IMR-90 (cell line): Measurements from ENCODE around the gene DACT2. TPM values are rescaled to one million over a fixed set of nuclear protein-coding genes. Genes with fewer than 3 reads are reported as not detected.

Experiments used
- ATAC-seq: fragments of 200-7000 bp; cut with Tn5 transposase; 2 replicates; pipeline ENCODE4 v1.9.1; 2020; ENCODE audit warnings: low read depth, mild to moderate bottlenecking, moderate library complexity
- BruUV-seq: library from RNA; stranded (reverse); fragments of 400-500 nt; replicated peaks from 2 replicates; lab custom pipeline; 2021; lab: Mats Ljungman, UMichigan
- CTCF ChIA-PET: fragments of 300-600 bp; formaldehyde crosslinking; extraction: SDS; loops from one replicate; lab custom pipeline; 2021; ENCODE audit warnings: antibody characterized with exemption; lab: Yijun Ruan, JAX
- POLR2A ChIA-PET: fragments of 300-600 bp; sonication (Branson Sonifier 250); formaldehyde crosslinking; loops from one replicate; lab custom pipeline; 2022; ENCODE audit warnings: antibody characterized with exemption; ENCODE audit not compliant: unreplicated experiment; lab: Charles Lee
- DNase-seq: peaks from one replicate; pipeline ENCODE4 v3.0.0; 2013
- H2AFZ ChIP-seq: replicated peaks from 2 replicates; pipeline ENCODE3; 2013; ENCODE audit warnings: low read length, mild to moderate bottlenecking; ENCODE audit not compliant: poor library complexity
- H2AK5ac ChIP-seq: 2 replicates; pipeline ENCODE4 v1.6.1; 2013; ENCODE audit warnings: low read depth, low read length, inconsistent platforms
- H2AK9ac ChIP-seq: replicated peaks from 2 replicates; pipeline ENCODE3; 2013; ENCODE audit warnings: mild to moderate bottlenecking, low read depth, low read length, moderate library complexity; ENCODE audit not compliant: poor library complexity
- H2BK120ac ChIP-seq: 2 replicates; pipeline ENCODE4 v1.6.1; 2013; ENCODE audit warnings: low read depth, low read length, inconsistent platforms
- H2BK15ac ChIP-seq: 3 replicates; pipeline ENCODE4 v1.6.1; 2013; ENCODE audit warnings: low read depth, low read length, inconsistent platforms
- H2BK20ac ChIP-seq: 2 replicates; pipeline ENCODE4 v1.6.1; 2013; ENCODE audit warnings: low read depth, mild to moderate bottlenecking, inconsistent platforms, low read length, moderate library complexity
- H2BK5ac ChIP-seq: 2 replicates; pipeline ENCODE4 v1.6.1; 2013; ENCODE audit warnings: mild to moderate bottlenecking, low read depth, low read length, inconsistent platforms; ENCODE audit not compliant: poor library complexity, severe bottlenecking
- H3K14ac ChIP-seq: replicated peaks from 2 replicates; pipeline ENCODE4 v1.6.1; 2013; ENCODE audit warnings: low read depth, low read length, inconsistent platforms
- H3K18ac ChIP-seq: 2 replicates; pipeline ENCODE4 v1.6.1; 2013; ENCODE audit warnings: low read depth, low read length, control low read depth
- H3K23ac ChIP-seq: 2 replicates; pipeline ENCODE4 v1.6.1; 2013; ENCODE audit warnings: low read depth, low read length, inconsistent platforms
- H3K27ac ChIP-seq: 2 replicates; pipeline ENCODE4 v1.5.1; 2013; ENCODE audit warnings: mild to moderate bottlenecking, control low read depth, low read length; ENCODE audit not compliant: insufficient read depth
- H3K27me3 ChIP-seq: 2 replicates; pipeline ENCODE4 v1.6.1; 2013; ENCODE audit warnings: low read length; ENCODE audit not compliant: control insufficient read depth, insufficient read depth
- H3K36me3 ChIP-seq: 2 replicates; pipeline ENCODE4 v1.6.1; 2013; ENCODE audit warnings: low read length, mixed read lengths; ENCODE audit not compliant: control insufficient read depth, insufficient read depth
- H3K4ac ChIP-seq: 2 replicates; pipeline ENCODE4 v1.6.1; 2013; ENCODE audit warnings: low read depth, low read length, inconsistent platforms
- H3K4me1 ChIP-seq: 2 replicates; pipeline ENCODE4 v1.6.1; 2013; ENCODE audit warnings: low read length, mixed read lengths; ENCODE audit not compliant: control insufficient read depth, insufficient read depth
- H3K4me2 ChIP-seq: 2 replicates; pipeline ENCODE4 v1.6.1; 2013; ENCODE audit warnings: low read depth, mild to moderate bottlenecking, control low read depth, low read length, moderate library complexity
- H3K4me3 ChIP-seq: 2 replicates; pipeline ENCODE4 v1.5.1; 2013; ENCODE audit warnings: low read depth, mild to moderate bottlenecking, control low read depth, low read length, moderate library complexity; ENCODE audit not compliant: insufficient read depth
- H3K56ac ChIP-seq: 2 replicates; pipeline ENCODE4 v1.6.1; 2013; ENCODE audit warnings: low read length, inconsistent platforms; ENCODE audit not compliant: insufficient read depth; ENCODE audit errors: extremely low read depth
- H3K79me1 ChIP-seq, 2 experiments: 2 replicates each; pipeline ENCODE4 v1.6.1; 2013; ENCODE audit warnings: low read length in 2 of 2, inconsistent platforms in 1 of 2, low read depth in 1 of 2
- H3K9ac ChIP-seq: 2 replicates; pipeline ENCODE4 v1.6.1; 2013; ENCODE audit warnings: low read depth, low read length, control low read depth
- H3K9me1 ChIP-seq: 2 replicates; pipeline ENCODE4 v1.6.1; 2013; ENCODE audit warnings: low read length, inconsistent platforms; ENCODE audit not compliant: insufficient read depth
- H3K9me3 ChIP-seq: 2 replicates; pipeline ENCODE4 v1.6.1; 2013; ENCODE audit warnings: low read length; ENCODE audit not compliant: control insufficient read depth, insufficient read depth
- H4K20me1 ChIP-seq: 2 replicates; pipeline ENCODE4 v1.6.1; 2013; ENCODE audit warnings: low read length, inconsistent platforms; ENCODE audit not compliant: insufficient read depth
- H4K5ac ChIP-seq: 2 replicates; pipeline ENCODE4 v1.6.1; 2013; ENCODE audit warnings: mild to moderate bottlenecking, low read depth, low read length, control low read depth
- H4K8ac ChIP-seq, 2 experiments: 2 replicates each; pipeline ENCODE4 v1.6.1; 2013; ENCODE audit warnings: low read depth in 2 of 2, low read length in 2 of 2, control low read depth in 1 of 2, inconsistent platforms in 1 of 2
- H4K91ac ChIP-seq: 2 replicates; pipeline ENCODE4 v1.6.1; 2013; ENCODE audit warnings: low read depth, low read length, inconsistent platforms; ENCODE audit not compliant: insufficient read depth
- CHD1 ChIP-seq: IDR thresholded peaks from 2 replicates; pipeline ENCODE4 v1.6.1; 2012; ENCODE audit warnings: low read depth, low read length, improper control_type of control experiment
- FOS ChIP-seq: fragments of 150-350 bp; IDR thresholded peaks from 2 replicates; pipeline ENCODE4 v1.6.1; 2016; ENCODE audit warnings: low read depth, low read length
- MAFK ChIP-seq: IDR thresholded peaks from 2 replicates; pipeline ENCODE4 v1.6.1; 2012; ENCODE audit warnings: low read depth, low read length, improper control_type of control experiment
- MAZ ChIP-seq: IDR thresholded peaks from 2 replicates; pipeline ENCODE4 v1.6.1; 2012; ENCODE audit warnings: low read depth, mild to moderate bottlenecking, low read length, improper control_type of control experiment, moderate library complexity, borderline replicate concordance
- MXI1 ChIP-seq: IDR thresholded peaks from 2 replicates; pipeline ENCODE4 v1.6.1; 2012; ENCODE audit warnings: low read depth, mild to moderate bottlenecking, low read length, moderate library complexity, borderline replicate concordance
- POLR2A ChIP-seq: IDR thresholded peaks from 2 replicates; pipeline ENCODE4 v1.6.1; 2012; ENCODE audit warnings: mild to moderate bottlenecking, low read depth, low read length
- RAD21 ChIP-seq: IDR thresholded peaks from 2 replicates; pipeline ENCODE4 v1.6.1; 2012; ENCODE audit warnings: low read length, improper control_type of control experiment
- SMC3 ChIP-seq: fragments of 150-350 bp; IDR thresholded peaks from 2 replicates; pipeline ENCODE4 v1.6.1; 2016; ENCODE audit warnings: low read depth, mild to moderate bottlenecking, antibody characterized with exemption, low read length, moderate library complexity
- WGBS, 2 experiments: methylation state at CpG; one replicate each; pipeline versions ENCODE4 v1.1.5 to v1.1.7; 2013; ENCODE audit warnings: missing lambda C conversion rate in 2 of 2; ENCODE audit not compliant: insufficient read length in 1 of 2; ENCODE audit errors: extremely low coverage in 2 of 2; 5-methylcytosine and 5-hydroxymethylcytosine counted together
- dilution Hi-C: fragments of 300-500 bp; cut with HindIII; formaldehyde crosslinking; loops from one replicate; pipeline ENCODE4 v1.14.3; 2018; ENCODE audit warnings: low sequenced_read_pairs; ENCODE audit not compliant: unreplicated experiment
- in situ Hi-C: fragments of 300-500 bp; cut with MboI; formaldehyde crosslinking; loops from 3 replicates; pipeline ENCODE4 v1.14.3; 2019; ENCODE audit warnings: low sequenced_read_pairs, inconsistent platforms, mixed read lengths
- intact Hi-C: fragments of 100-400 bp; cut with micrococcal nuclease; formaldehyde crosslinking; loops from 2 replicates; pipeline ENCODE4 v1.10.0; 2022
- polyA plus RNA-seq, 3 experiments: library from polyadenylated mRNA; depleted of rRNA; stranded (reverse); fragments of >200 nt; gene quantifications; 2 replicates each; pipeline ENCODE4 v1.2.3, GENCODE V29; 2012; ENCODE audit warnings: low replicate concordance in 1 of 3
- total RNA-seq: library from RNA; depleted of rRNA; stranded (reverse); fragments of >200 nt; gene quantifications from 2 replicates; pipeline ENCODE4 v1.2.3, GENCODE V29; 2012
- TF ChIP-seq, protein P1 (sequence below): fragments of 150-350 bp; IDR thresholded peaks from 2 replicates; pipeline ENCODE4 v1.6.1; 2016; ENCODE audit warnings: low read depth, mild to moderate bottlenecking, low read length, moderate library complexity, borderline replicate concordance
- TF ChIP-seq, protein P2 (sequence below): conservative IDR thresholded peaks from 2 replicates; pipeline ENCODE4 v1.5.1; 2012; ENCODE audit warnings: mild to moderate bottlenecking, low read depth, low read length, improper control_type of control experiment

DACT2 gene
- total and polyA plus RNA-seq, 2 of the 4 experiments (the other 2 are of a cell fraction): not detected

- WGBS, 2 experiments: 17% methylated on average over 5 of the region's 33 CpGs; no CpG with 5 or more reads in 1 of the 2 experiments
Measured at GRCh38 chr6:168318579-168319278, 848 bp downstream of the DACT2 start.

More at GRCh38 chr6:168318579-168319278, 848 bp downstream of the DACT2 start:
- DNase-seq (no peak), ATAC-seq (no peak)
- Histone ChIP-seq H2AK5ac (no peak overlapping the region), H3K4me1 (no peaks in the 10 kb centered on the region), H2AK9ac (no peak overlapping the region), H3K9me1 (no peaks in the 10 kb centered on the region), H3K9me3 (peaks cover 25% of the 10 kb centered on the region), H4K20me1 (no peaks in the 10 kb centered on the region), H3K9ac (no peak overlapping the region), H3K79me1 (no peaks in the 10 kb centered on the region), H3K27me3 (no peaks in the 10 kb centered on the region), H2AFZ (no peak overlapping the region), H3K4ac (no peak overlapping the region), H3K56ac (no peak overlapping the region), H4K91ac (no peak overlapping the region), H2BK5ac (no peak overlapping the region), H3K4me3 (no peak overlapping the region), H4K5ac (no peak overlapping the region), H3K4me2 (no peak overlapping the region), H3K27ac (no peak overlapping the region), H2BK20ac (no peak overlapping the region), H3K14ac (no peak overlapping the region), H2BK120ac (no peak overlapping the region), H3K18ac (no peak overlapping the region), H2BK15ac (no peak overlapping the region), H3K23ac (no peak overlapping the region), H4K8ac (no peak overlapping the region), H3K36me3 (no peaks in the 10 kb centered on the region)
- POLR2A ChIA-PET: no interaction called here
- no peak for TF ChIP-seq RAD21
- no peak for TF ChIP-seq MAZ
- no peak for TF ChIP-seq CHD1
- TF ChIP-seq, protein P1, sequence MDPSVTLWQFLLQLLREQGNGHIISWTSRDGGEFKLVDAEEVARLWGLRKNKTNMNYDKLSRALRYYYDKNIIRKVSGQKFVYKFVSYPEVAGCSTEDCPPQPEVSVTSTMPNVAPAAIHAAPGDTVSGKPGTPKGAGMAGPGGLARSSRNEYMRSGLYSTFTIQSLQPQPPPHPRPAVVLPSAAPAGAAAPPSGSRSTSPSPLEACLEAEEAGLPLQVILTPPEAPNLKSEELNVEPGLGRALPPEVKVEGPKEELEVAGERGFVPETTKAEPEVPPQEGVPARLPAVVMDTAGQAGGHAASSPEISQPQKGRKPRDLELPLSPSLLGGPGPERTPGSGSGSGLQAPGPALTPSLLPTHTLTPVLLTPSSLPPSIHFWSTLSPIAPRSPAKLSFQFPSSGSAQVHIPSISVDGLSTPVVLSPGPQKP: no peak
- no peak for TF ChIP-seq POLR2A
- TF ChIP-seq, protein P2, sequence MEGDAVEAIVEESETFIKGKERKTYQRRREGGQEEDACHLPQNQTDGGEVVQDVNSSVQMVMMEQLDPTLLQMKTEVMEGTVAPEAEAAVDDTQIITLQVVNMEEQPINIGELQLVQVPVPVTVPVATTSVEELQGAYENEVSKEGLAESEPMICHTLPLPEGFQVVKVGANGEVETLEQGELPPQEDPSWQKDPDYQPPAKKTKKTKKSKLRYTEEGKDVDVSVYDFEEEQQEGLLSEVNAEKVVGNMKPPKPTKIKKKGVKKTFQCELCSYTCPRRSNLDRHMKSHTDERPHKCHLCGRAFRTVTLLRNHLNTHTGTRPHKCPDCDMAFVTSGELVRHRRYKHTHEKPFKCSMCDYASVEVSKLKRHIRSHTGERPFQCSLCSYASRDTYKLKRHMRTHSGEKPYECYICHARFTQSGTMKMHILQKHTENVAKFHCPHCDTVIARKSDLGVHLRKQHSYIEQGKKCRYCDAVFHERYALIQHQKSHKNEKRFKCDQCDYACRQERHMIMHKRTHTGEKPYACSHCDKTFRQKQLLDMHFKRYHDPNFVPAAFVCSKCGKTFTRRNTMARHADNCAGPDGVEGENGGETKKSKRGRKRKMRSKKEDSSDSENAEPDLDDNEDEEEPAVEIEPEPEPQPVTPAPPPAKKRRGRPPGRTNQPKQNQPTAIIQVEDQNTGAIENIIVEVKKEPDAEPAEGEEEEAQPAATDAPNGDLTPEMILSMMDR: no peak
- no peak for TF ChIP-seq MAFK
- TF ChIP-seq SMC3: no peak
- TF ChIP-seq FOS: no peak
- no peak for TF ChIP-seq MXI1
- intact Hi-C loops (no loop called here), in situ Hi-C loops (no loop called here), dilution Hi-C loops (no loop called here)
- BruUV-seq: no TSS peak
- CTCF ChIA-PET: no interaction called here
